Lower leg skin (tissue), 4 donors: ENCODE data around the gene PARP16. TPM values are rescaled to one million over a fixed set of nuclear protein-coding genes. Genes with fewer than 3 reads are reported as not detected.

Experiments used
- DNase-seq, 2 donors: peaks; one replicate each; pipeline ENCODE4 v3.0.0-alpha.2; 2019; ENCODE audit warnings: low spot score in 2 of 2
- H3K4me3 ChIP-seq: fragments of 200-600 bp; sonication (generic); 2 replicates; pipeline ENCODE4 v1.5.1; 2017; ENCODE audit warnings: mild to moderate bottlenecking, low read depth; ENCODE audit not compliant: poor library complexity, severe bottlenecking
- POLR2A ChIP-seq, 2 donors: fragments of 450-650 bp; IDR thresholded peaks; one replicate each; pipeline ENCODE4 v1.6.1; 2016 to 2017; ENCODE audit warnings: antibody characterized with exemption in 2 of 2, mild to moderate bottlenecking in 1 of 2, moderate library complexity in 1 of 2
- WGBS, 2 donors: methylation state at CpG; one replicate each; pipeline ENCODE4 v1.1.5; 2018; 5-methylcytosine and 5-hydroxymethylcytosine counted together
- intact Hi-C: fragments of 100-400 bp; cut with DNase I; formaldehyde crosslinking; loops from one replicate; pipeline ENCODE4 v1.15.0; 2023; ENCODE audit warnings: low total_unique reads
- total RNA-seq, 4 donors: library from RNA; depleted of rRNA; stranded (reverse); fragments of >200 nt; gene quantifications; one replicate each; pipeline ENCODE4 v1.1.0, GENCODE V29; 2016
- TF ChIP-seq, protein P1 (sequence below), 3 donors: fragments of 450-650 bp; IDR thresholded peaks; one replicate each; pipeline ENCODE4 v1.5.1; 2016; ENCODE audit warnings: antibody characterized with exemption in 3 of 3, mild to moderate bottlenecking in 3 of 3, moderate library complexity in 2 of 3

PARP16 gene
- total RNA-seq, 4 donors from 2014 or later, result 10.3 to 14.4 (median 11.3) TPM

- 90 to 92% methylated on average over 4 of the region's 4 CpGs for WGBS, 2 donors
- TF ChIP-seq POLR2A (IDR thresholded peaks at IDR 0.05), result no peak
- TF ChIP-seq, protein P1, sequence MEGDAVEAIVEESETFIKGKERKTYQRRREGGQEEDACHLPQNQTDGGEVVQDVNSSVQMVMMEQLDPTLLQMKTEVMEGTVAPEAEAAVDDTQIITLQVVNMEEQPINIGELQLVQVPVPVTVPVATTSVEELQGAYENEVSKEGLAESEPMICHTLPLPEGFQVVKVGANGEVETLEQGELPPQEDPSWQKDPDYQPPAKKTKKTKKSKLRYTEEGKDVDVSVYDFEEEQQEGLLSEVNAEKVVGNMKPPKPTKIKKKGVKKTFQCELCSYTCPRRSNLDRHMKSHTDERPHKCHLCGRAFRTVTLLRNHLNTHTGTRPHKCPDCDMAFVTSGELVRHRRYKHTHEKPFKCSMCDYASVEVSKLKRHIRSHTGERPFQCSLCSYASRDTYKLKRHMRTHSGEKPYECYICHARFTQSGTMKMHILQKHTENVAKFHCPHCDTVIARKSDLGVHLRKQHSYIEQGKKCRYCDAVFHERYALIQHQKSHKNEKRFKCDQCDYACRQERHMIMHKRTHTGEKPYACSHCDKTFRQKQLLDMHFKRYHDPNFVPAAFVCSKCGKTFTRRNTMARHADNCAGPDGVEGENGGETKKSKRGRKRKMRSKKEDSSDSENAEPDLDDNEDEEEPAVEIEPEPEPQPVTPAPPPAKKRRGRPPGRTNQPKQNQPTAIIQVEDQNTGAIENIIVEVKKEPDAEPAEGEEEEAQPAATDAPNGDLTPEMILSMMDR (IDR thresholded peaks at IDR 0.05), result no peak
- DNase-seq, result no peak
- intact Hi-C loops, result no loop called here
- no peak overlapping the region for H3K4me3 ChIP-seq
Measured at GRCh38 chr15:65222891-65223290, 63.8 kb downstream of the PARP16 start.

DNA sequence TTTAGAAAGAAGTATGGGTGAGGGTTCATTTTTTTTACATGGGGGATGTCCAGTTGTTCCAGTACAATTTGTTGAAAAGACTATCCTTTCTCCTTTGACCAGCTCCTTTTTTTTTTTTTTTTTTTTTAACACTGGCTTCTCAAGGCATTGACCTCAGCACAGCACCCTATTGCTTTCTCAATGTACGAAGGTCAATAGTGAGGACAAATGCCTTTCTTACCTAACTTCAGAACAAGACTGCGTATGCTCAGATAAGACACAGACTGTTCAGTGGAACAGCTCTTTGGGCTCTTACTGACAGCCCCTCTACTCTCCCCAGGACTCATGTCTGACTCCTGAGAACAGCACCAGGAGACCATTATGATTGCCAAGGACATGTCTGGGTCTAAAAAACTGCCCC, 65.0 kb downstream of the PARP16 start:
- no peak for DNase-seq
- no peak overlapping the region for H3K4me3 ChIP-seq
- WGBS, 2 donors, result 92 to 94% methylated on average over 2 of the region's 2 CpGs
- intact Hi-C loops, result no loop called here
- TF ChIP-seq, protein P1 (IDR thresholded peaks at IDR 0.05), result no peak
- no peak for TF ChIP-seq POLR2A (IDR thresholded peaks at IDR 0.05)

DNA sequence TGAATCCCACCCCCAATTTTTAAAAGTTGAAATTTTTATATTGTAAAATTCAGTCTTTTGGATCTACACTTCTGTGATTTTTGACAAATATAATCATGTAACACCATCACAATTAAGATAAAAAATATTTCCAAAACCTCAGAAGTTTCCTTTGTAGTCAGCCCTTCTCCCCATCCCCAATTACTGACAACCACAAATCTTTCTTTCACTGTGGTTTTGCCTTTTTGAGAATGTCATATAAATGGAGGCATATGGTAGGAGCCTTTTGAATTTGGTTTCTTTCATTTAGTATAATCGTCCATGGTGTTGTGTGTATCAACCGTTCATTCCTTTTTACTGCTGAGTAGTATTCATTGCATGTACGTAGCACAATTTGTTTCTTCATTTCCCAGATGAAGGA, 67.5 kb downstream of the PARP16 start:
- no peak for DNase-seq
- intact Hi-C loops, result no loop called here
- no peak for TF ChIP-seq POLR2A (IDR thresholded peaks at IDR 0.05)
- no peak overlapping the region for H3K4me3 ChIP-seq
- 87 to 90% methylated on average over 3 of the region's 3 CpGs for WGBS, 2 donors

- TF ChIP-seq POLR2A (IDR thresholded peaks at IDR 0.05), result no peak
- TF ChIP-seq, protein P1 (IDR thresholded peaks at IDR 0.05), result no peak
- DNase-seq, result no peak
- intact Hi-C loops, result no loop called here
- H3K4me3 ChIP-seq, result no peak overlapping the region
- 84 to 89% methylated on average over 10 of the region's 10 CpGs for WGBS, 2 donors
Measured at GRCh38 chr15:65217526-65218482, 68.9 kb downstream of the PARP16 start.

DNA sequence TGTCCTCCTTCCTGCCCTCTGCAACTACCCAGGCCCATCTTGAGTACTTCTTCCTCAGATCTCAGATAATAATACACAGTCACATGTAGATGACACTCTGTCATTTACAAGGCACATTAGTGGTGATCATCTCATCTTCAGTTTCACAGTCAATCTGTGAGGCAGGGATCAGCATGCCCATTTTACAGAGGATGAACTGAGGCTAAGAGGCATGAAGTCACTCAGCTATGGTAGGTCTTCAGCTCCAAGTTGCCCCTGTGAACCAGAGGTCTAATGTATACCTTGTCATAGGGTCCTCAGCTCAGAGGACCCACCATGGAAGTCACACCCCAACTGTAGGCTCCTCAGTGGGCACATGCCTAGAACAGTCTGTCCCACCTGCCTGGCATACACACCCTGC, 71.2 kb downstream of the PARP16 start:
- TF ChIP-seq, protein P1 (IDR thresholded peaks at IDR 0.05), result no peak
- no peak for TF ChIP-seq POLR2A (IDR thresholded peaks at IDR 0.05)
- no peak overlapping the region for H3K4me3 ChIP-seq
- intact Hi-C loops, result no loop called here
- no peak for DNase-seq

- 88 to 92% methylated on average over 4 of the region's 4 CpGs for WGBS, 2 donors
- no peak overlapping the region for H3K4me3 ChIP-seq
- TF ChIP-seq, protein P1 (IDR thresholded peaks at IDR 0.05), result no peak
- TF ChIP-seq POLR2A (IDR thresholded peaks at IDR 0.05), result no peak
- intact Hi-C loops, result loop anchor here (5.0 kb wide), 1 partner anchor 1288 kb away; the partner anchor contains the start of gene RPL4
- DNase-seq, result no peak
Measured at GRCh38 chr15:65214010-65214409, 72.7 kb downstream of the PARP16 start.
